ENCODE results near the gene MPPED1. TPM values are rescaled to one million over a fixed set of nuclear protein-coding genes. Genes with fewer than 3 reads are reported as not detected.

Gene MPPED1
- total RNA-seq, 1 donor from 2014 or later: not detected

GRCh38 chr22:43424666-43425630 is 13.1 kb downstream of the MPPED1 start:
- H3K4me1 Mint-ChIP-seq (ENCODE audit: low read depth, unreplicated experiment): no peaks in the 10 kb centered on the region
- H2AFZ ChIP-seq (ENCODE audit: low read depth, low read length): no peak overlapping the region
- no peak overlapping the region for H3K27ac Mint-ChIP-seq (ENCODE audit: unreplicated experiment)
- H3K27ac ChIP-seq (ENCODE audit: low read depth, low read length): no peak overlapping the region
- no peaks in the 10 kb centered on the region for H3K4me1 ChIP-seq (ENCODE audit: insufficient read depth, low read length)
- no peaks in the 10 kb centered on the region for H3K9me3 ChIP-seq (ENCODE audit: insufficient read depth, low read depth, low read length)
- H3K27me3 ChIP-seq (ENCODE audit: insufficient read depth, low read length): no peaks in the 10 kb centered on the region
- H3K4me2 ChIP-seq (ENCODE audit: low read length): no peak overlapping the region
- H3K27me3 Mint-ChIP-seq (ENCODE audit: low read depth, unreplicated experiment): peaks cover 63% of the 10 kb centered on the region
- no peaks in the 10 kb centered on the region for H4K20me1 ChIP-seq (ENCODE audit: insufficient read depth, low read length)
- TF ChIP-seq EZH2 (IDR thresholded peaks at IDR 0.05; ENCODE audit: insufficient read depth, low read length) (peak; percentile 15), CTCF (IDR thresholded peaks at IDR 0.05; ENCODE audit: insufficient read depth, low read depth, low read length) (no peak)
- H3K79me2 ChIP-seq (ENCODE audit: insufficient read depth, low read length): no peaks in the 10 kb centered on the region
- H3K36me3 ChIP-seq (ENCODE audit: insufficient read depth, low read length): no peaks in the 10 kb centered on the region
- no peak overlapping the region for H3K9ac ChIP-seq (ENCODE audit: low read length)
- no peak overlapping the region for H3K4me3 ChIP-seq (ENCODE audit: insufficient read depth, low read depth, low read length)
- H3K36me3 Mint-ChIP-seq (ENCODE audit: low read depth, unreplicated experiment): peaks cover 2% of the 10 kb centered on the region
- H3K9me3 Mint-ChIP-seq (ENCODE audit: unreplicated experiment): no peaks in the 10 kb centered on the region
- H3K4me3 Mint-ChIP-seq (ENCODE audit: unreplicated experiment): no peak overlapping the region
- DNase-seq (ENCODE audit: low read depth) (no peak), FAIRE-seq (no peak)

- no peak overlapping the region for H3K4me3 ChIP-seq (ENCODE audit: insufficient read depth, low read depth, low read length)
- peaks cover 2% of the 10 kb centered on the region for H3K36me3 Mint-ChIP-seq (ENCODE audit: low read depth, unreplicated experiment)
- H4K20me1 ChIP-seq (ENCODE audit: insufficient read depth, low read length): no peaks in the 10 kb centered on the region
- no peak overlapping the region for H3K4me3 Mint-ChIP-seq (ENCODE audit: unreplicated experiment)
- H3K27ac Mint-ChIP-seq (ENCODE audit: unreplicated experiment): no peak overlapping the region
- no peak overlapping the region for H3K27ac ChIP-seq (ENCODE audit: low read depth, low read length)
- H3K4me1 Mint-ChIP-seq (ENCODE audit: low read depth, unreplicated experiment): no peaks in the 10 kb centered on the region
- no peak for TF ChIP-seq CTCF (IDR thresholded peaks at IDR 0.05; ENCODE audit: insufficient read depth, low read depth, low read length)
- TF ChIP-seq EZH2 (IDR thresholded peaks at IDR 0.05; ENCODE audit: insufficient read depth, low read length): no peak
- H3K79me2 ChIP-seq (ENCODE audit: insufficient read depth, low read length): no peaks in the 10 kb centered on the region
- no peaks in the 10 kb centered on the region for H3K27me3 ChIP-seq (ENCODE audit: insufficient read depth, low read length)
- H3K9me3 ChIP-seq (ENCODE audit: insufficient read depth, low read depth, low read length): no peaks in the 10 kb centered on the region
- H2AFZ ChIP-seq (ENCODE audit: low read depth, low read length): no peak overlapping the region
- no peaks in the 10 kb centered on the region for H3K36me3 ChIP-seq (ENCODE audit: insufficient read depth, low read length)
- H3K27me3 Mint-ChIP-seq (ENCODE audit: low read depth, unreplicated experiment): peaks cover 60% of the 10 kb centered on the region
- H3K9ac ChIP-seq (ENCODE audit: low read length): no peak overlapping the region
- DNase-seq (ENCODE audit: low read depth): no peak
- FAIRE-seq: no peak
- H3K9me3 Mint-ChIP-seq (ENCODE audit: unreplicated experiment): no peaks in the 10 kb centered on the region
- no peaks in the 10 kb centered on the region for H3K4me1 ChIP-seq (ENCODE audit: insufficient read depth, low read length)
- no peak overlapping the region for H3K4me2 ChIP-seq (ENCODE audit: low read length)
Observed at GRCh38 chr22:43425976-43426785, 14.4 kb downstream of the MPPED1 start.

Data from astrocyte (in vitro differentiated cells and primary cell).